EH (cell line): ENCODE results near the gene CORO6.

Experiments
- DNase-seq: peaks from one replicate; pipeline ENCODE4 v3.0.0-alpha.2; 2015; ENCODE audit warnings: low read depth

The CORO6 gene

DNA sequence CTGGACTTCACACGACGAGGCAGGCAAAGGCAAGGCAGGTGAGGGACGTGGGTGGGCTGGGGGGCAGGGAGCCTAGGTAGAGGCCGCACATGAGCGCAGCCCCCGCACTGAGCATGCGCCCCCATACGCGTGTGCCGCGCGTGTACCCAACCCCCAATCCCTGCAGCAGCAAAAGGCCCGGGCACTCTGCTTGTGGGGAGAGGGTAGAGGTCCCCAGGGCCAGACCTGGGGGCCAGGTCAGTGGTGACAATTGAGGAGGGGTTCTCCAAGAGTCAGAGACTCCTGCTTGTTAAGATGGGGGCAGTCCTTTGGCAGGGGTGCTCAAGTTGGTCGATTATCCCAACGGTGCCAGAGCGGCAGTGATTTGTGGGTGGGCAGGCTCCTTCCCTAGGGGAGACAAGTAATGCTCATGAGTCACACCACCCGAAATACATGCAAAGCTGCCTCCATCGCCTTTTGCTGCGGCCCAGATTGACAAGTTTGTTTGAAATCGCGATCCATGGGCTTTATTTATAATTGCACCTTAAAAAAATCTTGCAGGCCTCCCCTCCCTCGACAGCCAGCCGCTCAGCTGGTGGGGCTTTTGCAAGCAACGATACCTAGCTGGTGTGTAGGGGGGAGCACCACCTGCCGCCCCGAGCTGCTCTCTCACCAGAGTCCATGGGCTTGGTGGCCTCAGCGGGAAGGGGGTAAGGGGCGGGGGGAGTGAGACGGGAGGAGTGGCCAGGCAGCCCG lies 32.1 kb downstream of the CORO6 start:
- DNase-seq: peak; percentile 64

- DNase-seq: peak; percentile 87
These were observed 32.9 kb downstream of the CORO6 start, which contains the start of gene GIT1 for GRCh38 chr17:29589524-29590410. Gene GIT1 (minus strand): TSS chr17:29589648. CDS start chr17:29589378, 270 bp downstream.

DNA sequence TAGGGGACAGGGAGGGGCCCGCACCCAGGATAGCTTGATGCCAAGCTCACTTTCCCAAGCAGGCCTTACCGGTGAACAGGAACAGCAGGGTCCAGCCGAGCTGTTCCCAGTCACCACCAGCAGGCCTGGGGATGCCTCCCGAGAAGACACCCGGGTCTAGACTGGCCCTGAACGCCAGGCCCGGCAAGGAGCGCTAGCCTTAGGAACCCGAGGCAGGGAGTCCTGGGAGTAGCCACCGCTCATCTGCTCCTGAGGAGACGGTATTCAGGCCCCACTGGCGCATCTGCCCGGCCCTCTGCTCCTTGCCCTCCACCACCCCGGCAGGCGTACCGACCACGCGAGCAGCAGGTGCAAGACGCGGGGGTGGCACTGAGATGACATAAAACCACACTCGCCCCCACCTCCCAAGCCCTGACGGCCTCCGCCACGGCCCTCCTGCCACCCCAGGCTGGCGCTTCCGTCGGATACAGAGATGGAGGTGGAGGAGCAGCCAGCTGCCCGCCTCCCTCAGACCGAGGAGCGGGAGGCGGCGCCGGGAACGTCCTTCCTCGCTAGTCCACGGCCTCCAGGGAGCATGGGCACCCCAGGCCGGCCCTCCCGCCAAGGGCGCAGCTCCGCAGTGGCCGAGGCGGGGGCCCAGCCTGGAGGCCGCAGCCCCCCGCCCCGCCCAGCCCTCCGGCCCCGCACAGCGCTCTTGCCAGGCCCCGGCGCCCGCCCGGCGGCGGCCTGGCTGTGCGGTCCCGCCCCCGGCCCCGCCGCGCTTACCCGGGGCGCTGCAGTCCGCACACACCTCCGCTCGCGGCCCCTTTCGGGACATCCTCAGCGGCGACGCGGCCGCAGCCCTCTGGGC lies 33.9 kb downstream of the CORO6 start:
- DNase-seq: peak; percentile 48

DNA sequence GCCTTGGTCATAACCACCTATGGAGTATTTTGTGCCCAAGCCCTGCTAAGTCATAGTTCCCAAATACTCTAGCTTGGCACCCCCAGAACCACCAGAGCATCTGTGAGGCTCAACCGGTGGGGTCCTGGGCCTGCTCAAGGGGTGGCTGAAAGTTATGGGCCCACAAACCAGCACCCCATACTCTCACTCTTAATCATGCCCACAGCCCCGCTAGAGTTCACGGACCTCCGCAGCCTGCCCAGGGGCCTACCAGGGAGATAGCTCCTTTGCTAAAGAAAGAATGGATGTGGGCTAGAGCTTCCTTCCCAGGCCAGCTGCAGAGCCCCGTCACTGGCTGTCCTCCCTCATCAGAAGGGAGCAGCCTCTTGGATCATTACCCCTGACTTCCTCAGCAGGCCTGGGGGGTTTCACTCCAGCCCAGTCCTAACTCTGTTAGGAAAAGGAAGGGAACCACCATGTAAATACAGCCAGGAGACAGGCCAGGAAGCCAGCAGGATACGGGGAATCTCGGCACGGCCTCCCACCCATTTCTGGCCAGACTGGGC lies 34.6 kb downstream of the CORO6 start:
- peak; percentile 37 for DNase-seq

GRCh38 chr17:29587591-29587990 lies 35.1 kb downstream of the CORO6 start:
- no peak for DNase-seq

DNA sequence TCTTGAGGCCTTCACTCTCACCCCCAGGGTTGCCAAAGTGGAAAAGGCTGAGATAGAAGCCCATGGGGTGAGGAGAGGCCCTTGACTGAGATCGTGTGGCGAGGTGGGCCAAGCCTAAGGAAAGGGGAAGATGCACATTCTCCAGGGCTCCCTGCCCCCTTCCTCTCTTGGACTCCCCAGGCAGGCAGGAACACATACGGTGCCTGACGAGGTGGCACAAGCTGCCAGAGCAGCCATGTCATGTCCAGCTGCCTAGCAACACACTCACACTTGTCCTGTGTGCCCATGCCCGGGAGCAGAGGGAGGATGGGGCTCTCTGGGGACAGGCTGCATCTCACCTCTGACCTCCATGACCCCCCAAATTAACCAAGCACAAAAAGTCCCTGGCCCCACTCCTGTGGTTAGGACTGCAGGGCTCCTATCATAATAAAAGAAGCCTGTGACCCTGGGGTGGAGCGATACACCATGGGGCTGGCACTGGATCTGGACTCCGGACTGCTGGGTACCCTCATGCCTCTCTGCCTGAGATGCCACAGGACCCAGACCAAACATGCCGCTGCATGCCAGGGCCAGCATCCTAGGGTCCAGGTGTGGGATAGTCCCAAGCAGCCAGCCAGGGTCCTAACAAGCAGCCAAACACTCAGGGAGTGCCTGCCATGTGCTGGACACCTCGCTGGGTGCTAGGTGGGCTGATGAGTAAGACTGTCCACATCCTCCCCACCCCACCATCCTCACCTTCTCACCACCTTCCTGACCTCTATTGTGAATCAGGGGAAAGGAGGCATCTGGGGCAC lies 35.8 kb downstream of the CORO6 start:
- no peak for DNase-seq

GRCh38 chr17:29585080-29585751 lies 37.5 kb downstream of the CORO6 start:
- peak; percentile 31 for DNase-seq

- DNase-seq: no peak
These were observed 38.1 kb downstream of the CORO6 start for GRCh38 chr17:29584452-29585079.

DNA sequence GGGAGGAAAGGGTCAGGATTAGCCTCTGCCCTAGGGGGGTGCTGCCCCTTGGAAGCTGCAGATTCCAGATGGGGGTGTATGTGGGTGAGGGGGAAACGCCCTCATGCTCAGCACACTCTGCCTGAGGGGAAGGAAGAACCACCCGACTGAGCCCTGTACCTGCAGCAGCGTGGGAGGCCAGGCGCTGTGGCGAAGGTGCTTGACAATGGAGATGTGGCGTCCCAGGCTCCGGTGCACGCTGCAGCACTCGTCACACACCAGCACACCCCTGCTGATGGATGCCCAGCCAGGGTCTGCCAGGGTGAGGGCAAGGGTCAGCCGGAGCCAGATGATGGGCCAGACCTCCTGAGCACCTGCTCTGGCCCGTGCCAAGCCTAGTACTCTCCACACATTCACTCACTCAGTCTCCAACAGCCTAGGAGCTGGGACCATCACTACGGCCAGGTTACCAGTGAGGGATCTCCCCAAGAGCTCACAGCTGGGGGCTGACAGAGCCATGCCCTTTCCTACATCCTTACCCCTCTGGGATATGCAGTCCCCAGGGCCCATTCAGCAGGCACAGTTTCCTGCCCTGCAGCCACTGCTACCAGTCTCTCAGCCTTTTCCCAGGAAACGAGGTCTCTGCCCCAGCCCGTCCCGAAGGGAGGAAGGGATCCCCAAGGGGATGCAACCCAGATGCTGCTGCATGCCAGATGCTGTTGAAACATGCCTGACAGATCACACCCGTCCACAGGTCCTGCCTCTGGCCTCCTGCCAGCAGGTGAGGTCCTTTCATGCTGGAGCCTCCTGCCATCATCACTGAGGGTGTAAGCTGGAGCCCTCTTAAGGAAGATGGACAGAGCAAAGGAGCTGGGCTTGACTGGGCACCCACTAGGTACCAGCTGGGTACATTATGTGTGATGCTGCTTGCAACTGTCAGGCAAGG lies 39.1 kb downstream of the CORO6 start:
- DNase-seq: no peak

GRCh38 chr17:29582772-29583171 lies 39.9 kb downstream of the CORO6 start:
- no peak for DNase-seq

GRCh38 chr17:29582254-29582765 lies 40.4 kb downstream of the CORO6 start:
- no peak for DNase-seq

- no peak for DNase-seq
These were observed 41.0 kb downstream of the CORO6 start for GRCh38 chr17:29581583-29582253.

- peak; percentile 82 for DNase-seq
These were observed 42.6 kb downstream of the CORO6 start for GRCh38 chr17:29579866-29580771.

GRCh38 chr17:29578626-29579485 lies 43.9 kb downstream of the CORO6 start:
- no peak for DNase-seq

GRCh38 chr17:29577385-29578211 lies 45.1 kb downstream of the CORO6 start:
- peak; percentile 38 for DNase-seq
